Liver (tissue), 3 donors: ENCODE measurements around the gene CDK5RAP2.

Source experiments
- JUND ChIP-seq, 2 donors: IDR thresholded peaks; 2 replicates each; pipeline ENCODE4 v1.6.1; 2016; ENCODE audit warnings: antibody characterized with exemption in 2 of 2
- RAD21 ChIP-seq, 2 donors: IDR thresholded peaks; 2 replicates each; pipeline ENCODE4 v1.6.1; 2016; ENCODE audit warnings: antibody characterized with exemption in 2 of 2, mild to moderate bottlenecking in 2 of 2
- TF ChIP-seq, protein P1 (sequence below): fragments of 150-350 bp; IDR thresholded peaks from 2 replicates; pipeline ENCODE4 v1.5.1; 2017; ENCODE audit warnings: improper control_type of control experiment, low read depth, low read length; ENCODE audit not compliant: missing input control
- TF ChIP-seq, protein P2 (sequence below): IDR thresholded peaks from 2 replicates; pipeline ENCODE4 v1.6.1; 2016; ENCODE audit warnings: antibody characterized with exemption, mild to moderate bottlenecking
- donor health status: healthy.
- donor health status: healthy.

DNA sequence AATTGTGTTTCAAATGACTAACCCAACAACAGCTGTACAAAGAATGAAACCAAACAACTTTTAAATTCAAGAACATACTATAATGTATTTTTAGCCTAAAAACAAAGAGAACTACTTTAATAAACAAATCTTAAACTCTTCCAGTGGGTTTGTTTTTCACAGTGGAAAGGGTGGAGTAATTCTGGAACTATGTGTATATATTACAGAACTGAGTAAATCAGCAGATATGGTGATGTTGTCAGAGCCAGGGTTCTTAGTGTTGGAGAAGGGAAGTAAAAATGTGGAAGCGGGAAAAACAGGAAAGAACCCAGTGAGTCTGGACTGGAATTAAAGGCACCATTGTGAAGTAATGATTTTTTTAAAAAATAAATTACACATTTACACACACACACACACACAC is 144.9 kb downstream of the CDK5RAP2 start:
- TF ChIP-seq, protein P1, sequence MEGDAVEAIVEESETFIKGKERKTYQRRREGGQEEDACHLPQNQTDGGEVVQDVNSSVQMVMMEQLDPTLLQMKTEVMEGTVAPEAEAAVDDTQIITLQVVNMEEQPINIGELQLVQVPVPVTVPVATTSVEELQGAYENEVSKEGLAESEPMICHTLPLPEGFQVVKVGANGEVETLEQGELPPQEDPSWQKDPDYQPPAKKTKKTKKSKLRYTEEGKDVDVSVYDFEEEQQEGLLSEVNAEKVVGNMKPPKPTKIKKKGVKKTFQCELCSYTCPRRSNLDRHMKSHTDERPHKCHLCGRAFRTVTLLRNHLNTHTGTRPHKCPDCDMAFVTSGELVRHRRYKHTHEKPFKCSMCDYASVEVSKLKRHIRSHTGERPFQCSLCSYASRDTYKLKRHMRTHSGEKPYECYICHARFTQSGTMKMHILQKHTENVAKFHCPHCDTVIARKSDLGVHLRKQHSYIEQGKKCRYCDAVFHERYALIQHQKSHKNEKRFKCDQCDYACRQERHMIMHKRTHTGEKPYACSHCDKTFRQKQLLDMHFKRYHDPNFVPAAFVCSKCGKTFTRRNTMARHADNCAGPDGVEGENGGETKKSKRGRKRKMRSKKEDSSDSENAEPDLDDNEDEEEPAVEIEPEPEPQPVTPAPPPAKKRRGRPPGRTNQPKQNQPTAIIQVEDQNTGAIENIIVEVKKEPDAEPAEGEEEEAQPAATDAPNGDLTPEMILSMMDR = no peak
- TF ChIP-seq, protein P2, sequence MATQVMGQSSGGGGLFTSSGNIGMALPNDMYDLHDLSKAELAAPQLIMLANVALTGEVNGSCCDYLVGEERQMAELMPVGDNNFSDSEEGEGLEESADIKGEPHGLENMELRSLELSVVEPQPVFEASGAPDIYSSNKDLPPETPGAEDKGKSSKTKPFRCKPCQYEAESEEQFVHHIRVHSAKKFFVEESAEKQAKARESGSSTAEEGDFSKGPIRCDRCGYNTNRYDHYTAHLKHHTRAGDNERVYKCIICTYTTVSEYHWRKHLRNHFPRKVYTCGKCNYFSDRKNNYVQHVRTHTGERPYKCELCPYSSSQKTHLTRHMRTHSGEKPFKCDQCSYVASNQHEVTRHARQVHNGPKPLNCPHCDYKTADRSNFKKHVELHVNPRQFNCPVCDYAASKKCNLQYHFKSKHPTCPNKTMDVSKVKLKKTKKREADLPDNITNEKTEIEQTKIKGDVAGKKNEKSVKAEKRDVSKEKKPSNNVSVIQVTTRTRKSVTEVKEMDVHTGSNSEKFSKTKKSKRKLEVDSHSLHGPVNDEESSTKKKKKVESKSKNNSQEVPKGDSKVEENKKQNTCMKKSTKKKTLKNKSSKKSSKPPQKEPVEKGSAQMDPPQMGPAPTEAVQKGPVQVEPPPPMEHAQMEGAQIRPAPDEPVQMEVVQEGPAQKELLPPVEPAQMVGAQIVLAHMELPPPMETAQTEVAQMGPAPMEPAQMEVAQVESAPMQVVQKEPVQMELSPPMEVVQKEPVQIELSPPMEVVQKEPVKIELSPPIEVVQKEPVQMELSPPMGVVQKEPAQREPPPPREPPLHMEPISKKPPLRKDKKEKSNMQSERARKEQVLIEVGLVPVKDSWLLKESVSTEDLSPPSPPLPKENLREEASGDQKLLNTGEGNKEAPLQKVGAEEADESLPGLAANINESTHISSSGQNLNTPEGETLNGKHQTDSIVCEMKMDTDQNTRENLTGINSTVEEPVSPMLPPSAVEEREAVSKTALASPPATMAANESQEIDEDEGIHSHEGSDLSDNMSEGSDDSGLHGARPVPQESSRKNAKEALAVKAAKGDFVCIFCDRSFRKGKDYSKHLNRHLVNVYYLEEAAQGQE = no peak
- TF ChIP-seq RAD21 (IDR thresholded peaks at IDR 0.05) (no peak), JUND (IDR thresholded peaks at IDR 0.05) (no peak)
